NT2/D1 (cell line): ENCODE measurements around the gene CFAP44.
"Not testable (repeated sequence)": the region's sequence is repeated elsewhere in the genome, so short reads cannot be mapped to it uniquely, and the experiment has no call there.

Source experiments
- DNase-seq: peaks from one replicate; pipeline ENCODE4 v3.0.0-alpha.2; 2011; ENCODE audit warnings: low read depth, low spot score
- H3K27me3 ChIP-seq: 2 replicates; pipeline ENCODE4 v1.6.0; 2011; ENCODE audit warnings: mild to moderate bottlenecking; ENCODE audit not compliant: insufficient read length, insufficient read depth
- H3K36me3 ChIP-seq: 2 replicates; pipeline ENCODE4 v1.6.1; 2011; ENCODE audit warnings: mild to moderate bottlenecking, low read length, mixed read lengths; ENCODE audit not compliant: insufficient read depth, insufficient read length
- H3K4me1 ChIP-seq: 2 replicates; pipeline ENCODE4 v1.5.1; 2011; ENCODE audit not compliant: insufficient read depth, insufficient read length
- H3K4me3 ChIP-seq: 2 replicates; pipeline ENCODE4 v1.5.1; 2011; ENCODE audit warnings: low read depth; ENCODE audit not compliant: insufficient read length
- H3K9ac ChIP-seq: 2 replicates; pipeline ENCODE4 v1.6.0; 2011; ENCODE audit warnings: low read depth; ENCODE audit not compliant: insufficient read length
- H3K9me3 ChIP-seq: 2 replicates; pipeline ENCODE4 v1.5.1; 2011; ENCODE audit warnings: mild to moderate bottlenecking, low read length; ENCODE audit not compliant: insufficient read depth
- SUZ12 ChIP-seq: IDR thresholded peaks from 2 replicates; pipeline ENCODE4 v1.6.1; 2011; ENCODE audit not compliant: insufficient read length, insufficient read depth; ENCODE audit errors: extremely low read depth
- YY1 ChIP-seq: IDR thresholded peaks from 2 replicates; pipeline ENCODE4 v1.6.1; 2011; ENCODE audit not compliant: insufficient read length, insufficient read depth
- ZNF274 ChIP-seq: IDR thresholded peaks from 2 replicates; pipeline ENCODE4 v1.6.1; 2011; ENCODE audit warnings: mild to moderate bottlenecking, low read depth, low read length

The CFAP44 gene, protein sequence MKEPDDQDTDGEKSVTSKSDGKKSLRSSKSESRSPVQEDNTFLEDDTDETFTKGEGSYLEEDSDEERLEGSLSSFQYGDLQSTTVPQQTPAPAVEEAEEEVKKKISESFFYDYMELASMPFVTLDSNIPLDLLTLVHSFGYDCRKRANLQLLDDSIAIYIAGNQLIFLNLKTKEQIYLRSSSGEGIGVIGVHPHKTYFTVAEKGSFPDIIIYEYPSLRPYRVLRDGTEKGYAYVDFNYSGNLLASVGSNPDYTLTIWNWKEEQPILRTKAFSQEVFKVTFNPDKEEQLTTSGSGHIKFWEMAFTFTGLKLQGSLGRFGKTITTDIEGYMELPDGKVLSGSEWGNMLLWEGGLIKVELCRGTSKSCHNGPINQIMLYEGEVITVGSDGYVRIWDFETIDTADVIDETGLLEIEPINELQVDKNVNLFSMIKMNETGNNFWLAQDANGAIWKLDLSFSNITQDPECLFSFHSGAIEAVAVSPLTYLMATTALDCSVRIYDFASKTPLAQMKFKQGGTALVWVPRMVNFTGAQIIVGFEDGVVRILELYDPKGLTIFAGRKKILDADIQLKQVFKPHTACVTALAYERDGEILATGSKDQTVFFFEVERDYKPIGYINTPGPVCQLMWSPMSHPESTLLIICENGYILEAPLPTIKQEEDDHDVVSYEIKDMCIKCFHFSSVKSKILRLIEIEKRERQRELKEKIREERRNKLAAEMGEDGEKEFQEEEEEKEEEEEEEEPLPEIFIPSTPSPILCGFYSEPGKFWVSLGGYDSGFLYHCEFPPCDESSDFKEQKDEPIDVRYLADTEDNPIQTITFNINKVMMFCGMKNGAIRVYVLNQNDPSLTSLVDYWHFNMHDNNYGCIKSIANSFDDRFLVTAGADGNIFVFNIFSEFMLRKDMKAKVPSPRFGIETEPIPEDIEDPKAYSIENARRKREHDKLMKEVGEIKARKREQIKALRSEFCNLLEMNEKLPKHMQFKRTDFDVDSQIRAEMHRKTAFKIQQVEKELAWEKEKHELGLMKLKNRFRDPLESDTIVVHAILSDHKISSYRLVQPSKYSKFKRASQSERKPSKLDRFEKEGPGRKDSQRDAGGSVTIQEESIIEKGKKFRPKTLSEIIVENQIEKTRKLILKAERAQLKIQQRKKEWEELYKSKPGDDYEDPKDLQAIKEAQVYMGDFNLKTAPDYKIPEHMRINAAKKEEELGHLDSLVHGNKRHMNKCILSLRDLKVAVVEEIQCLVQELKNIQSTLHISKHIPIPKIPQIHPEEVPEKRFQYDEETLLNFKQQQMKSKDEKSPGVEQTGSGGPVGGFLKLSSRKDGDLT (N-terminal part only)

GRCh38 chr3:113441051-113441770 lies at the start of gene CFAP44:
CFAP44 (minus strand) TSS chr3:113441493; CDS start chr3:113433664, 7,829 bp downstream.
- Histone ChIP-seq H3K4me3 (peak within 1 kb of the TSS; percentile 31), H3K4me1 (no peaks in the 10 kb centered on the region), H3K9me3 (no peaks in the 10 kb centered on the region), H3K36me3 (peaks cover 6% of the 10 kb centered on the region), H3K9ac (peak within 1 kb of the TSS; percentile 46), H3K27me3 (no peaks in the 10 kb centered on the region)
- TF ChIP-seq SUZ12 (no peak), YY1 (no peak), ZNF274 (no peak)
- peak; percentile 40 for DNase-seq

- peak overlapping the region; percentile 67 for H3K9ac ChIP-seq
- TF ChIP-seq ZNF274 (no peak), SUZ12 (no peak), YY1 (no peak)
- no peaks in the 10 kb centered on the region for H3K4me1 ChIP-seq
- H3K4me3 ChIP-seq, result peak overlapping the region; percentile 19
- H3K36me3 ChIP-seq, result peaks cover 9% of the 10 kb centered on the region
- no peaks in the 10 kb centered on the region for H3K9me3 ChIP-seq
- H3K27me3 ChIP-seq, result no peaks in the 10 kb centered on the region
- peak; percentile 54 for DNase-seq
These were observed 43.9 kb upstream of the CFAP44 start for GRCh38 chr3:113485161-113485609.

DNA sequence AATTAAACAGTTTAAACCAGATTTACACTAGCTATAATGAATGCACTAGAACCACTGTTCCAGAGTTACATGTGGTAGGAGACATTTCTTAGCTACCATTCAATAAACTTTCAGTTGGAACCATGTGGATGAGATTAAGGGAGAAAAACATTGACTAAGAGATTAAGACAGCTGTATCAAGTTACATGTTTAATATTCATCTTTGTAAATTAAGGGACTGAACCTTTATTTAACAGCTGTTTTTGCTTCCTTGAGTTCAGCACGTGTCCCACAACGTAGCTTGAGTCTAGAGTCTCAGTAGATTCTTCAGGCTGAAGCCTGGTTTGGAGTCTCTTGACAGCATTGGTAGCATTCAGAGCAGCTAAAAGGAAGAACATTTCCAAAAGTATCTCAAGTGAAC lies 27.2 kb upstream of the CFAP44 start:
- TF ChIP-seq YY1 (no peak), ZNF274 (no peak), SUZ12 (no peak)
- Histone ChIP-seq H3K4me3 (no peak overlapping the region), H3K36me3 (peaks cover 24% of the 10 kb centered on the region), H3K9ac (no peak overlapping the region), H3K9me3 (peaks cover 14% of the 10 kb centered on the region; the same call in 1 of the 2 replicates), H3K27me3 (no peaks in the 10 kb centered on the region), H3K4me1 (no peaks in the 10 kb centered on the region)
- DNase-seq, result no peak

DNA sequence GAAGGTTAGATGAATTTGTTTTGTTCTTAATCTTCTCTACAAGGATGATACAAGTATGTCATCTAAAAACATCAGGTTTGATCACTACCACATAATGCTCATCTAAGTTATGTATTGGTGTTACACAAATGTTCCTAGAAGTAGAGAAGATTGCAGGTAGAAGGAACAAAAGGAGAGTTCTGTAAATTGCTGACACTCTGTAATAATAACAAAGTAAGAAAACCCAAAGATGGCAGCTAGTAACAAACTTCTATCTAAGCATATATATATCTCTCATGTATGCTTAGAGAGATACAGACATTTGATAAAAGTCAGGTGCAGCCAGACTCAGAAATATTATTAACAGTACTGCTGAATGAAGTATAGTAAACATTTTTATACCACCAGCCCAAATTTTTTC lies 20.2 kb upstream of the CFAP44 start:
- no peak for DNase-seq
- Histone ChIP-seq H3K36me3 (peaks cover 45% of the 10 kb centered on the region), H3K4me1 (no peaks in the 10 kb centered on the region), H3K27me3 (no peaks in the 10 kb centered on the region), H3K9ac (no peak overlapping the region), H3K9me3 (no peaks in the 10 kb centered on the region; the same call in 1 of the 2 replicates), H3K4me3 (no peak overlapping the region)
- TF ChIP-seq ZNF274, result no peak
- TF ChIP-seq YY1, result no peak
- no peak for TF ChIP-seq SUZ12

- H3K36me3 ChIP-seq, result peaks cover 48% of the 10 kb centered on the region
- H3K4me1 ChIP-seq, H3K27me3 ChIP-seq, H3K4me3 ChIP-seq, H3K9ac ChIP-seq, DNase-seq, H3K9me3 ChIP-seq: not testable (repeated sequence)
These were observed 17.3 kb upstream of the CFAP44 start for GRCh38 chr3:113458554-113458953.

DNA sequence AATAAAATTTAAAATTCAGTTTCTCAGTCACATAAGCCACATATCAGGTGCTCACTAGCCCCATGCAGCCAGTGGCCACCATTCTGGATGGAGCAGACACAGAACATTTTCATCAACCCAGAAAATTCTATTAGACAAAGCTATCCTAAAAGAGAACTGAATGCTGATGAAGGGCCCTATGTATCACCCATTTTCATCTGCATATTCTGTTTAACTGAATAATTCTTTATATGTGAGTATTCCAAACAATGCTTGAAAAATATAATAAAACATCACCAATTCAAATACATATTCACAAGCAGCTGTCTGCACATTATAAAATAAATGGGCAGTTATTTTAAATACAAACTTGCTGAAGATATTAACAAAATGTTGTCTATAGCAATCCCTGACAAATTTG lies 14.2 kb upstream of the CFAP44 start:
- H3K36me3 ChIP-seq, result peaks cover 51% of the 10 kb centered on the region
- H3K27me3 ChIP-seq, result no peaks in the 10 kb centered on the region

More for the DNA sequence above, 14.2 kb upstream of the CFAP44 start:
- Histone ChIP-seq H3K9ac (no peak overlapping the region), H3K9me3 (no peaks in the 10 kb centered on the region; the same call in 1 of the 2 replicates), H3K4me1 (no peaks in the 10 kb centered on the region), H3K4me3 (no peak overlapping the region)
- no peak for DNase-seq
- TF ChIP-seq SUZ12, result no peak
- TF ChIP-seq ZNF274, result no peak
- TF ChIP-seq YY1, result no peak
